ENCODE results near the gene PDCL2.
"Not testable (repeated sequence)": the region's sequence is repeated elsewhere in the genome, so short reads cannot be mapped to it uniquely, and the experiment has no call there.

PDCL2 gene

GRCh38 chr4:55592014-55592413, at the start of gene PDCL2:
Gene PDCL2, minus strand, starts transcription at chr4:55592245. Its CDS starts 136 bp downstream, at chr4:55592109.
- no peak for DNase-seq (ENCODE audit: low spot score)

- no peak for DNase-seq (ENCODE audit: low spot score)
These were observed 45.3 kb upstream of the PDCL2 start for GRCh38 chr4:55637272-55637820.

GRCh38 chr4:55636656-55636999, 44.6 kb upstream of the PDCL2 start:
- no peak for DNase-seq (ENCODE audit: low spot score)

- no peak for DNase-seq (ENCODE audit: low spot score)
These were observed 44.0 kb upstream of the PDCL2 start, which contains the start of gene NMU for GRCh38 chr4:55635741-55636655. Gene NMU, minus strand, starts transcription at chr4:55636298. Its CDS starts 106 bp downstream, at chr4:55636192.

GRCh38 chr4:55635282-55635681, 43.2 kb upstream of the PDCL2 start:
- DNase-seq (ENCODE audit: low spot score): no peak

GRCh38 chr4:55634417-55635128, 42.5 kb upstream of the PDCL2 start:
- DNase-seq (ENCODE audit: low spot score): no peak

GRCh38 chr4:55633903-55634302, 41.9 kb upstream of the PDCL2 start:
- no peak for DNase-seq (ENCODE audit: low spot score)

GRCh38 chr4:55625835-55626234, 33.8 kb upstream of the PDCL2 start:
- DNase-seq (ENCODE audit: low spot score): no peak

GRCh38 chr4:55624063-55624462, 32.0 kb upstream of the PDCL2 start:
- not testable (repeated sequence) for DNase-seq (ENCODE audit: low spot score)

GRCh38 chr4:55618546-55619143, 26.6 kb upstream of the PDCL2 start:
- no peak for DNase-seq (ENCODE audit: low spot score)

GRCh38 chr4:55617587-55618197, 25.6 kb upstream of the PDCL2 start:
- no peak for DNase-seq (ENCODE audit: low spot score)

GRCh38 chr4:55615008-55615407, 23.0 kb upstream of the PDCL2 start:
- no peak for DNase-seq (ENCODE audit: low spot score)

- DNase-seq (ENCODE audit: low spot score): no peak
These were observed 21.6 kb upstream of the PDCL2 start for GRCh38 chr4:55613621-55614020.

GRCh38 chr4:55612341-55612740, 20.3 kb upstream of the PDCL2 start:
- DNase-seq (ENCODE audit: low spot score): no peak

- DNase-seq (ENCODE audit: low spot score): no peak
These were observed 19.5 kb upstream of the PDCL2 start for GRCh38 chr4:55611358-55612059.

- DNase-seq (ENCODE audit: low spot score): no peak
These were observed 18.3 kb upstream of the PDCL2 start for GRCh38 chr4:55610381-55610780.

GRCh38 chr4:55609393-55609866, 17.4 kb upstream of the PDCL2 start:
- no peak for DNase-seq (ENCODE audit: low spot score)

- no peak for DNase-seq (ENCODE audit: low spot score)
These were observed 16.5 kb upstream of the PDCL2 start for GRCh38 chr4:55608591-55608990.

- DNase-seq (ENCODE audit: low spot score): no peak
These were observed 13.0 kb upstream of the PDCL2 start for GRCh38 chr4:55604996-55605395.

GRCh38 chr4:55600640-55601039, 8.6 kb upstream of the PDCL2 start:
- no peak for DNase-seq (ENCODE audit: low spot score)

- no peak for DNase-seq (ENCODE audit: low spot score)
These were observed 6.6 kb upstream of the PDCL2 start for GRCh38 chr4:55598641-55599040.
